ENCODE data around the gene PTPRT. TPM values are rescaled to one million over a fixed set of nuclear protein-coding genes. Genes with fewer than 3 reads are reported as not detected.

The PTPRT gene
- total RNA-seq, 4 donors from 2014 or later, result 0.72 to 2.5 (median 1.4) TPM

DNA sequence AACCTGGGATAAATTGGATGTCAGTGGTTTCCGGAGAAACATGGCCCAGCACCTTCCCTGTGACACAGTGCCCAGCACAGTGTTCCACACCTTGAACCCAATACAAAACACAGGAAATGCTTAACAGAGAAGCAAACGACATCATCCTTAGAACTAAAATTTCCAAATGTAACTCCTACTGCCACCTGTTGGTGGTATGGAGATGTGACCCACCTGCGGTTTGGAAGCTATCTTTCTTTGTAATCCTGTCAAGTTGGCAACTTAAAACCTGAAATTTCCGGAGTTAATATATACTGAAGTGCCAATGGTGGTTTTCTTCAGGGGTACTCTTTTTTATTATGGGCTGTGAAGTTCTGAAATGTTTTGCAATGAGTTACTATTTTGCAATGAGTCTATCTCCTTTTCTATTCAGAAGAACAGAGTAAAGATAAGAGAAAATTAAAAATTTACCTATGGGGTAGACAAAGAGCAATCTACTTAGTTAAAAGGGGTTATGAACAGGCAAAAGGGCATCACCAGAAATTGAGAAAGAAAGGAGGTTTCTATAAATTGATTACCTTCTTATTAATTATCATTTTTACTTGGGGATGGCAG is 658.8 kb downstream of the PTPRT start:
- 27% methylated on average over 4 of the region's 4 CpGs for WGBS
- no peak for DNase-seq (ENCODE audit: low spot score in 2 of 2)

DNA sequence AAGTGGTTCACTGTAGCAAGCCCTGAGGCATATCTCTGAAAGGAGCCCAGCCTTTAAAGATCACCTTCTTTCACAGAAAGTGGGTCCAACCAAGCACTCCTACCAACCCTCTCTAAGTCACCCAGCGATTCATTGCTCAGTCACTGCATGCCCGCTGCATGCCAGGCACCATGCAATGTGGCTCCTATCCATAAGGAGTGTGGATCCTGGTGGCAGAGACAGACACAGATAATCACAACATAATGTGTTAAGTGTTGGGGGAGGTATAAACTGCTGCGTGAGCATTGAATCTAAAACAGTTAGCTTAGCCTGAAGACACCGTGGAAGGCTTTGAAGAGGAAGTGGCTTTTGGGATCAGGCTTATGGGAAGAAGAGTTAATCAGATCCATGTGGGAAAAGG is 659.5 kb downstream of the PTPRT start:
- TF ChIP-seq POLR2AphosphoS5 (IDR thresholded peaks at IDR 0.05) (no peak), EP300 (IDR thresholded peaks at IDR 0.05) (no peak), POLR2A (IDR thresholded peaks at IDR 0.05) (no peak)
- TF ChIP-seq, protein P1, sequence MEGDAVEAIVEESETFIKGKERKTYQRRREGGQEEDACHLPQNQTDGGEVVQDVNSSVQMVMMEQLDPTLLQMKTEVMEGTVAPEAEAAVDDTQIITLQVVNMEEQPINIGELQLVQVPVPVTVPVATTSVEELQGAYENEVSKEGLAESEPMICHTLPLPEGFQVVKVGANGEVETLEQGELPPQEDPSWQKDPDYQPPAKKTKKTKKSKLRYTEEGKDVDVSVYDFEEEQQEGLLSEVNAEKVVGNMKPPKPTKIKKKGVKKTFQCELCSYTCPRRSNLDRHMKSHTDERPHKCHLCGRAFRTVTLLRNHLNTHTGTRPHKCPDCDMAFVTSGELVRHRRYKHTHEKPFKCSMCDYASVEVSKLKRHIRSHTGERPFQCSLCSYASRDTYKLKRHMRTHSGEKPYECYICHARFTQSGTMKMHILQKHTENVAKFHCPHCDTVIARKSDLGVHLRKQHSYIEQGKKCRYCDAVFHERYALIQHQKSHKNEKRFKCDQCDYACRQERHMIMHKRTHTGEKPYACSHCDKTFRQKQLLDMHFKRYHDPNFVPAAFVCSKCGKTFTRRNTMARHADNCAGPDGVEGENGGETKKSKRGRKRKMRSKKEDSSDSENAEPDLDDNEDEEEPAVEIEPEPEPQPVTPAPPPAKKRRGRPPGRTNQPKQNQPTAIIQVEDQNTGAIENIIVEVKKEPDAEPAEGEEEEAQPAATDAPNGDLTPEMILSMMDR (IDR thresholded peaks at IDR 0.05), result no peak
- no peaks in the 10 kb centered on the region for H3K36me3 ChIP-seq
- no peak overlapping the region for H3K27ac ChIP-seq
- 87% methylated on average over 4 of the region's 4 CpGs for WGBS
- no peaks in the 10 kb centered on the region for H3K4me1 ChIP-seq
- no peak for DNase-seq (ENCODE audit: low spot score in 2 of 2)
- no peak overlapping the region for H3K4me3 ChIP-seq
- H3K9me3 ChIP-seq, result no peaks in the 10 kb centered on the region
- peaks cover 3% of the 10 kb centered on the region for H3K27me3 ChIP-seq

More for the DNA sequence above, 658.8 kb downstream of the PTPRT start:
- Histone ChIP-seq H3K27ac (no peak overlapping the region), H3K4me3 (no peak overlapping the region), H3K36me3 (no peaks in the 10 kb centered on the region), H3K9me3 (no peaks in the 10 kb centered on the region), H3K27me3 (peaks cover 3% of the 10 kb centered on the region), H3K4me1 (no peaks in the 10 kb centered on the region)
- TF ChIP-seq EP300 (IDR thresholded peaks at IDR 0.05), result no peak
- TF ChIP-seq, protein P1 (IDR thresholded peaks at IDR 0.05), result peak; percentile 47 to 56

DNA sequence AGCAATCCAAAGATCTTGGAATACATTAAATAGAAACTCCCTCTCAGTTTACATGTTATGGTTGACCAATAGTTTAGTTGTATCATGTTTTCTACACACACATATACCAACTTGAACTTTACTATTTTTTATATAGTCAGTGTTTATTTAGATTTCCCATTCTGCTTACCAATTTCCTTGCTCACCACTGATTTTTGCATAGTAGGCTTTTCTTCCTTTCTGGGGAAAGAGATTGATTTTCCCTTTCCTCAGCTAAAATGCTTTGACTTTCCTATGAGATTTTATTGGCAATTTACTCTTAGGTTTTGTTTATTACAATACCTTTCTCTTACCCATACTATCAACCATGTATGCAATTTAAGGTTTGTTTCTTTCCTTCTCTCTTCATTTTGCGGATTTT is 665.6 kb downstream of the PTPRT start:
- H3K27me3 ChIP-seq, result no peaks in the 10 kb centered on the region
- 81% methylated on average over 1 of the region's 1 CpG for WGBS
- TF ChIP-seq, protein P1 (IDR thresholded peaks at IDR 0.05), result no peak
- TF ChIP-seq POLR2AphosphoS5 (IDR thresholded peaks at IDR 0.05) (no peak), EP300 (IDR thresholded peaks at IDR 0.05) (no peak), POLR2A (IDR thresholded peaks at IDR 0.05) (no peak)

DNA sequence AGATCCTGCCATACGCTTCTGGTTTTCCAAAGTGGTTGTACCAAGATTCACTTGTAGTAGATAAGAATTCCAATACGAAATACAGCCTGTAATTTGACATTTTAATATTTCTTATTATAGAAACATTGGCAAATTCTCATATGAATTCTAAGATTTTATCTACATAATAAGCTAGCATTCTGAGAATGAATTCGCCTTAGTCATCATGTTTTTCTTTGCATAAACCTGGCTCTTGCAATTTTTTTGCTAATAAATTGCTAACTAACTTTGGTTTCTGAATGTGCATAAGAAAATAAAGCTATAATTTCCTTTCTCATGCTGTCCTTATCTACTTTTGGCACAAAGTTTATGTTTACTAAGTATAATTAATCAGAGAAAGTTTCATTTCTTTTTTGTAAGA is 673.0 kb downstream of the PTPRT start:
- DNase-seq (ENCODE audit: low spot score in 2 of 2), result no peak
- Histone ChIP-seq H3K27me3 (no peaks in the 10 kb centered on the region), H3K27ac (no peak overlapping the region), H3K9me3 (no peaks in the 10 kb centered on the region), H3K4me3 (no peak overlapping the region), H3K36me3 (no peaks in the 10 kb centered on the region), H3K4me1 (no peaks in the 10 kb centered on the region)
- WGBS, result 47% methylated on average over 3 of the region's 3 CpGs
- TF ChIP-seq, protein P1 (IDR thresholded peaks at IDR 0.05), result no peak
- no peak for TF ChIP-seq POLR2A (IDR thresholded peaks at IDR 0.05)
- TF ChIP-seq POLR2AphosphoS5 (IDR thresholded peaks at IDR 0.05), result no peak
- no peak for TF ChIP-seq EP300 (IDR thresholded peaks at IDR 0.05)

More for the DNA sequence above, 665.6 kb downstream of the PTPRT start:
- no peaks in the 10 kb centered on the region for H3K36me3 ChIP-seq
- no peak for DNase-seq (ENCODE audit: low spot score in 2 of 2)
- no peak overlapping the region for H3K4me3 ChIP-seq
- no peaks in the 10 kb centered on the region for H3K4me1 ChIP-seq
- H3K9me3 ChIP-seq, result no peaks in the 10 kb centered on the region
- no peak overlapping the region for H3K27ac ChIP-seq

DNA sequence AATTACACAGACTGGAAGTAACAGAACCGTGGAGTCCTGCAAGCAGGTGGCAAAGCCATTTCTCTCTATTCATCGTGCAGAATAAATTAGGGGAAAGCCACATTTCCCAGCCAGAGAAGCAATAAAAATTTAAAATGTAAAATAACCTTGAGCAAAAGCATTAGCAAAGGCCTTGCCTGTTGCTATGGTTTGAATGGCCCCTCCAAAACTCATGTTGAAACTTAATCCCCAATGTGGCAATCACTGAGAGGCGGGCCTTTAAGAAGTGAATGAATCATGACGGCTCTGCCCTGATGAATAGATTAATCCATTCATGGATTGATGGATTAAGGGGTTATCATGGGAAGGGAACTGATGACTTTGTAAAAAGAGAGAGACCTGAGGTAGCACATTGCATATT is 679.0 kb downstream of the PTPRT start:
- 69% methylated on average over 4 of the region's 4 CpGs for WGBS
- Histone ChIP-seq H3K4me3 (no peak overlapping the region), H3K4me1 (no peaks in the 10 kb centered on the region), H3K9me3 (no peaks in the 10 kb centered on the region), H3K27ac (no peak overlapping the region), H3K36me3 (no peaks in the 10 kb centered on the region), H3K27me3 (no peaks in the 10 kb centered on the region)
- DNase-seq (ENCODE audit: low spot score in 2 of 2), result no peak
- no peak for TF ChIP-seq POLR2AphosphoS5 (IDR thresholded peaks at IDR 0.05)
- TF ChIP-seq POLR2A (IDR thresholded peaks at IDR 0.05), result no peak
- TF ChIP-seq, protein P1 (IDR thresholded peaks at IDR 0.05), result no peak
- no peak for TF ChIP-seq EP300 (IDR thresholded peaks at IDR 0.05)

Measured in suprapubic skin (tissue), 4 donors.